ENCODE data around the gene RAB44. TPM values are rescaled to one million over a fixed set of nuclear protein-coding genes. Genes with fewer than 3 reads are reported as not detected.

RAB44 gene
- total and polyA plus RNA-seq, 2 of the 4 experiments (the other 2 are of a cell fraction): 0.03 TPM; not detected in 1

GRCh38 chr6:36716476-36717093 is 19.0 kb downstream of the RAB44 start:
- H3K14ac ChIP-seq (replicated peaks; ENCODE audit: low read depth, low read length): no peak overlapping the region
- peaks cover 46% of the 10 kb centered on the region for H3K27me3 ChIP-seq (ENCODE audit: control insufficient read depth, insufficient read depth, low read length)
- H4K91ac ChIP-seq (ENCODE audit: insufficient read depth, low read depth, low read length): no peak overlapping the region
- BruUV-seq (replicated peaks): no TSS peak
- ATAC-seq (ENCODE audit: low read depth) (no peak), DNase-seq (no peak)
- no peak overlapping the region for H3K27ac ChIP-seq (ENCODE audit: insufficient read depth, low read length)
- no peak overlapping the region for H2AK9ac ChIP-seq (replicated peaks; ENCODE audit: low read depth, low read length, poor library complexity)
- TF ChIP-seq NFE2L2 (IDR thresholded peaks at IDR 0.05; ENCODE audit: low read depth, low read length) (no peak), POLR2A (IDR thresholded peaks at IDR 0.05; ENCODE audit: low read depth, low read length) (no peak)
- no peak overlapping the region for H3K23ac ChIP-seq (ENCODE audit: low read depth, low read length)
- H2AFZ ChIP-seq (replicated peaks; ENCODE audit: low read length, poor library complexity): no peak overlapping the region
- no peak overlapping the region for H2BK20ac ChIP-seq (ENCODE audit: low read depth, low read length)
- H4K5ac ChIP-seq (ENCODE audit: low read depth, low read length): no peak overlapping the region
- CTCF ChIA-PET: interaction anchor here (1.0 kb wide), 1 partner anchor 49 kb away, joined by 3 read pairs; no protein-coding TSS in a partner anchor
- H2AK5ac ChIP-seq (ENCODE audit: low read depth, low read length): no peak overlapping the region
- H3K79me1 ChIP-seq (ENCODE audit: low read depth in 1 of 2, low read length in 2 of 2): no peaks in the 10 kb centered on the region
- no peak overlapping the region for H2BK120ac ChIP-seq (ENCODE audit: low read depth, low read length)
- H3K9ac ChIP-seq (ENCODE audit: low read depth, low read length): no peak overlapping the region
- in situ Hi-C loops (cut with MboI; ENCODE audit: low sequenced_read_pairs): no loop called here
- intact Hi-C loops (cut with micrococcal nuclease): no loop called here
- no peak overlapping the region for H2BK5ac ChIP-seq (ENCODE audit: low read depth, low read length, poor library complexity, severe bottlenecking)
- no peaks in the 10 kb centered on the region for H4K20me1 ChIP-seq (ENCODE audit: insufficient read depth, low read length)
- H3K4me1 ChIP-seq (ENCODE audit: control insufficient read depth, insufficient read depth, low read length): no peaks in the 10 kb centered on the region
- H2BK15ac ChIP-seq (ENCODE audit: low read depth, low read length): no peak overlapping the region
- WGBS, 2 experiments (ENCODE audit: extremely low coverage in 2 of 2, insufficient read length in 1 of 2): no CpG with 5 or more reads among the region's 8 CpGs
- dilution Hi-C loops (cut with HindIII; ENCODE audit: low sequenced_read_pairs, unreplicated experiment): no loop called here
- no peak overlapping the region for H4K8ac ChIP-seq (ENCODE audit: low read depth in 2 of 2, low read length in 2 of 2)
- H3K4me3 ChIP-seq (ENCODE audit: insufficient read depth, low read depth, low read length): no peak overlapping the region
- H3K36me3 ChIP-seq (ENCODE audit: control insufficient read depth, insufficient read depth, low read length): no peaks in the 10 kb centered on the region
- no peak overlapping the region for H3K56ac ChIP-seq (ENCODE audit: extremely low read depth, insufficient read depth, low read length)
- H3K9me1 ChIP-seq (ENCODE audit: insufficient read depth, low read length): no peaks in the 10 kb centered on the region
- H3K4ac ChIP-seq (ENCODE audit: low read depth, low read length): no peak overlapping the region
- no peak overlapping the region for H3K18ac ChIP-seq (ENCODE audit: low read depth, low read length)
- POLR2A ChIA-PET (ENCODE audit: unreplicated experiment): no interaction called here
- H3K4me2 ChIP-seq (ENCODE audit: low read depth, low read length): no peak overlapping the region
- H3K9me3 ChIP-seq (ENCODE audit: control insufficient read depth, insufficient read depth, low read length): no peaks in the 10 kb centered on the region

Data from IMR-90 (cell line).